HL-60 (cell line): Measurements from ENCODE around the gene TRAF4.

Source experiments
- DNase-seq, 2 experiments: peaks; one replicate each; pipeline ENCODE4 v3.0.0-alpha.2; 2010 to 2020; ENCODE audit warnings: low read depth in 1 of 2, low spot score in 1 of 2
- H3K27ac ChIP-seq: fragments of 250-450 bp; sonication (Bioruptor Pico); replicated peaks from 2 replicates; pipeline ENCODE4 v1.5.1; 2020; ENCODE audit warnings: mild to moderate bottlenecking, moderate library complexity
- H3K27me3 ChIP-seq: fragments of 250-450 bp; sonication (Bioruptor Pico); 2 replicates; pipeline ENCODE4 v1.5.1; 2021; ENCODE audit warnings: mild to moderate bottlenecking, moderate library complexity; ENCODE audit not compliant: insufficient read depth, poor library complexity, severe bottlenecking
- H3K4me3 ChIP-seq: replicated peaks from 2 replicates; pipeline ENCODE4 v1.5.1; 2011; ENCODE audit warnings: mild to moderate bottlenecking, control low read depth, low read length; ENCODE audit not compliant: insufficient read depth
- CTCF ChIP-seq: IDR thresholded peaks from one replicate; pipeline ENCODE4 v1.5.1; 2011; ENCODE audit warnings: low read length, control low read depth, inconsistent platforms; ENCODE audit not compliant: insufficient read depth
- GABPA ChIP-seq: IDR thresholded peaks from 2 replicates; pipeline ENCODE4 v1.6.1; 2012; ENCODE audit warnings: low read depth
- POLR2AphosphoS5 ChIP-seq: IDR thresholded peaks from 2 replicates; pipeline ENCODE4 v1.6.1; 2012; ENCODE audit warnings: low read depth
- SPI1 ChIP-seq: IDR thresholded peaks from 2 replicates; pipeline ENCODE4 v1.6.1; 2012; ENCODE audit warnings: low read depth, mild to moderate bottlenecking, borderline replicate concordance
- TF ChIP-seq, protein P1 (sequence below): IDR thresholded peaks from 2 replicates; pipeline ENCODE4 v1.6.1; 2012; ENCODE audit warnings: low read depth; ENCODE audit not compliant: insufficient replicate concordance

Gene TRAF4

GRCh38 chr17:28751600-28752366, 8.0 kb downstream of the TRAF4 start:
- no peak for DNase-seq
- TF ChIP-seq GABPA (no peak), SPI1 (no peak), POLR2AphosphoS5 (no peak), CTCF (no peak)
- TF ChIP-seq, protein P1, sequence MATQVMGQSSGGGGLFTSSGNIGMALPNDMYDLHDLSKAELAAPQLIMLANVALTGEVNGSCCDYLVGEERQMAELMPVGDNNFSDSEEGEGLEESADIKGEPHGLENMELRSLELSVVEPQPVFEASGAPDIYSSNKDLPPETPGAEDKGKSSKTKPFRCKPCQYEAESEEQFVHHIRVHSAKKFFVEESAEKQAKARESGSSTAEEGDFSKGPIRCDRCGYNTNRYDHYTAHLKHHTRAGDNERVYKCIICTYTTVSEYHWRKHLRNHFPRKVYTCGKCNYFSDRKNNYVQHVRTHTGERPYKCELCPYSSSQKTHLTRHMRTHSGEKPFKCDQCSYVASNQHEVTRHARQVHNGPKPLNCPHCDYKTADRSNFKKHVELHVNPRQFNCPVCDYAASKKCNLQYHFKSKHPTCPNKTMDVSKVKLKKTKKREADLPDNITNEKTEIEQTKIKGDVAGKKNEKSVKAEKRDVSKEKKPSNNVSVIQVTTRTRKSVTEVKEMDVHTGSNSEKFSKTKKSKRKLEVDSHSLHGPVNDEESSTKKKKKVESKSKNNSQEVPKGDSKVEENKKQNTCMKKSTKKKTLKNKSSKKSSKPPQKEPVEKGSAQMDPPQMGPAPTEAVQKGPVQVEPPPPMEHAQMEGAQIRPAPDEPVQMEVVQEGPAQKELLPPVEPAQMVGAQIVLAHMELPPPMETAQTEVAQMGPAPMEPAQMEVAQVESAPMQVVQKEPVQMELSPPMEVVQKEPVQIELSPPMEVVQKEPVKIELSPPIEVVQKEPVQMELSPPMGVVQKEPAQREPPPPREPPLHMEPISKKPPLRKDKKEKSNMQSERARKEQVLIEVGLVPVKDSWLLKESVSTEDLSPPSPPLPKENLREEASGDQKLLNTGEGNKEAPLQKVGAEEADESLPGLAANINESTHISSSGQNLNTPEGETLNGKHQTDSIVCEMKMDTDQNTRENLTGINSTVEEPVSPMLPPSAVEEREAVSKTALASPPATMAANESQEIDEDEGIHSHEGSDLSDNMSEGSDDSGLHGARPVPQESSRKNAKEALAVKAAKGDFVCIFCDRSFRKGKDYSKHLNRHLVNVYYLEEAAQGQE = no peak
- Histone ChIP-seq H3K4me3 (no peak overlapping the region), H3K27ac (no peak overlapping the region), H3K27me3 (no peaks in the 10 kb centered on the region)

DNA sequence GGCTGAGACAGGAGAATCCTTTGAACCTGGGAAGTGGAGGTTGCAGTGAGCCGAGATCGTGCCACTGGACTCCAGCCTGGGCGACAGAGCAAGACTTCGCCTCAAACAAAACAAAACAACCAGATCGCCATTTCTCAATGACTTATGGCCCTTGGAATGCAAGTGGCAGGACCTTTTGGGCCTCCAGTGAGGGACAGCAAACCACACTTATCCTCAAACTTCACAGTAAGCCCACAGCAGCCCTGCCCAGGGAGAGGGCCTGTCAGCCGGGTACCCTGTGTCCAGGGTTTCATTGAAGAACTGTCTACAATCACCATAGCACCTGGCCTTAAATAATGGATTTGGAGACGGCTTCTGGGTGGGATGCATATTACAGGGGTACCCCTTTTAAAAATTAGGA, 11.7 kb downstream of the TRAF4 start:
- Histone ChIP-seq H3K27ac (no peak overlapping the region), H3K4me3 (no peak overlapping the region), H3K27me3 (no peaks in the 10 kb centered on the region)
- DNase-seq = no peak
- no peak for TF ChIP-seq SPI1
- TF ChIP-seq, protein P1 = no peak
- TF ChIP-seq CTCF = no peak
- TF ChIP-seq POLR2AphosphoS5 = no peak
- no peak for TF ChIP-seq GABPA

DNA sequence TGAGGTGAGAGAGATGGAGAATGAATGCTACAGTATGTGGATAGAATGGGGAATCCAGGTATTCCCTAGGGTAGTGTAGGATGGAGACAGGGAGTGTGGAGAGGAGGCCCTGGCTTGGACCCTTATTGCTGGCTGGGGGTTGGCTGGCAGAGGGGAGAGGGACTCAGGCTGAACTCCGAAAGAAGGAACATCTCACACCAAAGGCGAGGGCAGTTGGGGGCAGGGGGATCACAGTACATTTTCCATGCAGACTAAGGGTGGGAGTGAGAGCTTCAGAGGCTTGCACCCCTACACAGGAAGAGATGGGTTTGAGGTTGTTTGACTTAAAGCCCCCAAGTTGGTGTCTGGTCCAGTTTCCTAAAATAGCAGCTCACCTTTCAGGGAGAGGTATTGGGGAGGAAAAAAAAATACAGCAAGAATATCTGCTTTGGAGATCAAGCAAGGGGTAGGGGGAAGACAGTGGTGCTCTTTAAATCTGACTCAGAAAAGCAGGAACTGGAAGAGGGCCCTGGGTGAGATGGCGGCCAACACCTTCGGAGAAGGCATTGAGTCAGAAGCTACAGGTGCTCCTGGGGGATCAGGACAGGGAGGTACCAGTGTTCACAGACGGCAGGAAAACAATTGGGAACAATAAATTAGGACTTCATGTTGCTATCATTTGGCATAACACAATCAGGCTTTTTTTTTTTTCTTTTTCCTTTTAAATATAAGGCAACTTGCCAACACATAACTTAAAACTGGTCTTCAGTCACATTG, 12.4 kb downstream of the TRAF4 start:
- DNase-seq = no peak

More for the DNA sequence above, 12.4 kb downstream of the TRAF4 start:
- H3K4me3 ChIP-seq = no peak overlapping the region
- TF ChIP-seq, protein P1 = no peak
- TF ChIP-seq POLR2AphosphoS5 (no peak), SPI1 (no peak), GABPA (no peak), CTCF (no peak)
- no peak overlapping the region for H3K27ac ChIP-seq
- H3K27me3 ChIP-seq = no peaks in the 10 kb centered on the region
